Measurements from ENCODE around the gene NUDCD3. TPM values are rescaled to one million over a fixed set of nuclear protein-coding genes. Genes with fewer than 3 reads are reported as not detected.

The NUDCD3 gene
- total RNA-seq (2022; extraction: Qiagen RNA extraction; ENCODE audit: low read depth): 46.4 to 55.1 TPM (median 50.4 TPM) in 5 replicates

DNA sequence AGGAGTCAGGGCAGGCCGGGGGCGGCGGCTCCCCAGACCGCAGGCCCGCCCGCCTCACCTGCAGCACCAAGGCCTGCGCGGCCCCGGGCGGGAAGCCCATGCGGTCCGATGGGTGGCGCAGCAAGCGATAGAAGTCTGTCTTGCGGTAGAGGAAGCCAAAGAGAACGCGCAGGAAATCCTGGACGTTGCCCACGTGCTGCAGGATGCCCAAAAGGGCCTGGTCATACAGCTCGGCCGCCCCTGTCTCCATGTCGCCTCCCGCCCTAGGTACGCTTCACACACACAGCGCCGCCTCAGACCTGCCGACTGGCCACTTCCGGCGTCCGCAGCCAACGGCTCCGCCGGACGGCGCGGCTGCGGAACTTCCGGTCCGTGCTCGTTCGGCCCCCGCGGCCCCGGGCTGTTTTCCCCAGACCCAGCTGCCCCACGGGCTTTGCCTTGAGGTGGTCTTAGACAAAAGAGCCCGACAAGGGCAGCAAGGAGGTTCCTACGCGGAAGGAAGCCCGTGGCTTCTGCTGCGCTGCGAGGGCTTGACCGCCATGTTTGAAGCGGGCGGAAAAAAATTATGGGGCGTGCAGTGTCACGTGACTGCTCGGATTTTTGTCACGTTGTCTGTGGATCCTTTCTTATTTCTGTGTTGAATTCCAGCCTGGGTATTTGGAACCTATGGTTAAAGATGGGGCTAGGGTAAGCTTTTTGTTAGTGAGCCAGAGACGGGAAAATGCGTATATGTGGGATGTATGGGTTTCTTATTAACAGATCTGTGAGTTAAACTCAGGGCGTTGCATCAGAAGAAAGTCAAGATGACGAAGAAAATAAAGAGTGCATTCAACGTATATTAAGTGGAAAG lies at the start of gene NUDCD3:
Gene NUDCD3 (minus strand): TSS at position 308 of the 850 bp plus-strand sequence. CDS start 58 bp downstream, at position 250.

Other genes with a start within 250 kb of the NUDCD3 start
- gene CAMK2B, start 165.1 kb downstream of the NUDCD3 start, total RNA-seq (2022; extraction: Qiagen RNA extraction; ENCODE audit: low read depth): 0.09 to 0.46 TPM (median 0.29 TPM) in 5 replicates
- gene NPC1L1, start 50.7 kb upstream of the NUDCD3 start, total RNA-seq (2022; extraction: Qiagen RNA extraction; ENCODE audit: low read depth): 0.05 to 0.14 TPM (median 0.06 TPM) in 5 replicates
- gene DDX56, start 83.2 kb upstream of the NUDCD3 start, total RNA-seq (2022; extraction: Qiagen RNA extraction; ENCODE audit: low read depth): 105 to 160 TPM (median 125 TPM) in 5 replicates
- gene TMED4, start 91.6 kb upstream of the NUDCD3 start, total RNA-seq (2022; extraction: Qiagen RNA extraction; ENCODE audit: low read depth): 44.7 to 54.7 TPM (median 50.0 TPM) in 5 replicates
- gene OGDH, start 116.0 kb upstream of the NUDCD3 start, total RNA-seq (2022; extraction: Qiagen RNA extraction; ENCODE audit: low read depth): 25.8 to 28.8 TPM (median 27.5 TPM) in 5 replicates